Measurements from ENCODE around the gene WARS2.

GRCh38 chr1:119083479-119083878 is 57.0 kb downstream of the WARS2 start:
- no peak for TF ChIP-seq EZH2 (IDR thresholded peaks at IDR 0.05; ENCODE audit: borderline replicate concordance, low read depth, low read length, poor library complexity, severe bottlenecking)
- TF ChIP-seq CTCF (conservative IDR thresholded peaks at IDR 0.05; ENCODE audit: low read depth, low read length), result no peak
